Activated CD4-positive, alpha-beta T cell treated with anti-CD3 and anti-CD28 coated beads for 4 hours (primary cell): Measurements from ENCODE around the gene TMEM114.
"Not testable (repeated sequence)": the region's sequence is repeated elsewhere in the genome, so short reads cannot be mapped to it uniquely, and the experiment has no call there.

ENCODE experiments used
- DNase-seq, 2 donors: peaks; one replicate each; pipeline ENCODE4 v3.0.0-alpha.2; 2020

Gene TMEM114

DNA sequence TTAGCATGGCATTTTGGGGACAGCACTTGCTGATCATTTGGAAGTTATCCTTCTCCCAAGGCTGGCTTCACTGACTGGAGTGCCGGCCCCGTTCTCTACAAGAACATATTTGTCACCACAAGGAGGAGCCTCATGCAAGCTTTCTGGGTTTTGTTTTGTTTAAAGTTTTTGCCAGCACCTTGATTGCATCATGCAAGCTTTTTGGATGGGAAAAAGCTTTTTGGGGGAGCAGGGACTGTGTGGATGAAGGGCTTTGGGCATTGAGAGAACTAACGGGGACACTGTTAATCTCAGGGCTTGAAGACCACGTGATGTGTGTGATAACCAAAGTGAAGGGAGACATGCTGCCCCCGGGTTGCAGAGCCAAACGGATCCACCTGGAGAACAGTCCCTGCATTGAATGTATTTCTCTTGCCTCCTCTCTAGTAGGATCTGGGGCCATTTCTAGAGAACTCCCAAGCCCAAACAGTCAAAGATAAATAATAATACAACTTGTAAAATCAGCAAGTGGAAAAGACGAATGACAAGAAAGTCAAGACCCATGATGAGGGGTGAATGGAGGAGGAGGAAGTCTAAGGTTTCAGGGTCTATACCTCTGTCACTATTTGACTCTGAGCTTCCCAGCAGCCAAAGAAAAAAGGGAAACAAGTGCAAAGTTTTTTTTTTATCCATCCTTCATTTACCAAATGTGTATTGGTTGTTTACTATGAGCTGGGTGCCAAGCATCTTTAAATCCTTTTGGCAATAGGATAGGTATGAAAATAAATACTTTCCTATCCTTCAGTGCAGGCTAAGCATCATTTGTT is 17.2 kb downstream of the TMEM114 start:
- no peak for DNase-seq

DNA sequence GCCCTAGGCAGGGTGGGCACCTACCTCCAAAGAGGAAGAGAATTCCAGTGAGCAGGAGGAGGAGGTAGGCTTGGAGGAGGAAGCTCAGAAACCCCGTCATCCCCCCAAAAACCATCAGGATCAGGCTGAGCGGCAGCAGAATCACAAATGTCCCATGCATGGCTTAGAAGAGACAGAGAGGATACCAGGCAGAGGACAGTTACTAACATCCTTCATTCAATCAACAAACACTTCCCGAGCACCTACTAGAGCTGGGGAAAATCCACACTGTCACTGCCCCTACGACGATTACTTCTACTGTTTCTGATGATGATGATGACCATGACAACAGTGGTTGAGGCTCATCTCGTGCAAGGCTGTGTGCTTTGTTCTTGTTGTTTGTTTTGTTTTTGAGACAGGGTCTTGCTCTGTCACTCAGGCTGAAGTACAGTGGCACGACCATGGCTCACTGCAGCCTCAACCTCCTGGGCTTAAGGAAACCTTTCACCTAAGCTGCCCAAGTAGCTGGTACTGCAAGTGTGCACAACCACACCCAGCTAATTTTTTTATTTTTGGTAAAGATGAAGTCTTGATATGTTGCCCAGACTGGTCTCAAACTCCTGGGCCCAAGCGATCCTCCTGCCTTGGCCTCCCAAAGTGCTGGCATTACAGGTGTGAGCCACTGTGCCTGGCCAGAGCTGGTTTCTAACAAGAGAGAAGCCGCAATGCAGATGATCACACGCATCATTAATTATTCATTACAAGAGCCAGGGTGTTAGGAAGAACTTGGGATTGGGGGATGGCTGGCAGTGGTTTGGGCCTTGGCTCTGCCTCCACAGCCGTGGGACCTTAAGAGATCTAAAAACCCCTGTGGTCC is 18.0 kb downstream of the TMEM114 start:
- no peak for DNase-seq

- DNase-seq: no peak
Measured at GRCh38 chr16:8571061-8571596, 19.2 kb downstream of the TMEM114 start.

DNA sequence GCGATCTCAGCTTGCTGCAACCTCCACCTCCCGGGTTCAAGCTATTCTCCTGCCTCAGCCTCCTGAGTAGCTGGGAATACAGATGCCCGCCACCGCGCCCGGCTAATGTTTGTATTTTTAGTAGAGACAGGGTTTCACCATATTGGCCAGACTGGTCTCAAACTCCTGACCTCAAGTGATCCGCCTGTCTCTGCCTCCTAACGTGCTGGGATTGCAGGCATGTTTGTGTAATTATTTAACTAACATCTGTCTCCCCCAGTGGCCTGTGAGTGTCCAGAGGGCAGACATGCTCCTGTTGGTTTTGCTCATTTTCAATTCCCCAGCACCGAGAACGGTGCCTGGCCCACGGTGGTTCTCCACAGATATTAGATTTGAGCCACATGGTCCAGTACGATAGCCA is 19.9 kb downstream of the TMEM114 start:
- DNase-seq: not testable (repeated sequence)

GRCh38 chr16:8569650-8570346 is 20.5 kb downstream of the TMEM114 start:
- no peak for DNase-seq

- no peak for DNase-seq
Measured at GRCh38 chr16:8568231-8568617, 22.1 kb downstream of the TMEM114 start.

DNA sequence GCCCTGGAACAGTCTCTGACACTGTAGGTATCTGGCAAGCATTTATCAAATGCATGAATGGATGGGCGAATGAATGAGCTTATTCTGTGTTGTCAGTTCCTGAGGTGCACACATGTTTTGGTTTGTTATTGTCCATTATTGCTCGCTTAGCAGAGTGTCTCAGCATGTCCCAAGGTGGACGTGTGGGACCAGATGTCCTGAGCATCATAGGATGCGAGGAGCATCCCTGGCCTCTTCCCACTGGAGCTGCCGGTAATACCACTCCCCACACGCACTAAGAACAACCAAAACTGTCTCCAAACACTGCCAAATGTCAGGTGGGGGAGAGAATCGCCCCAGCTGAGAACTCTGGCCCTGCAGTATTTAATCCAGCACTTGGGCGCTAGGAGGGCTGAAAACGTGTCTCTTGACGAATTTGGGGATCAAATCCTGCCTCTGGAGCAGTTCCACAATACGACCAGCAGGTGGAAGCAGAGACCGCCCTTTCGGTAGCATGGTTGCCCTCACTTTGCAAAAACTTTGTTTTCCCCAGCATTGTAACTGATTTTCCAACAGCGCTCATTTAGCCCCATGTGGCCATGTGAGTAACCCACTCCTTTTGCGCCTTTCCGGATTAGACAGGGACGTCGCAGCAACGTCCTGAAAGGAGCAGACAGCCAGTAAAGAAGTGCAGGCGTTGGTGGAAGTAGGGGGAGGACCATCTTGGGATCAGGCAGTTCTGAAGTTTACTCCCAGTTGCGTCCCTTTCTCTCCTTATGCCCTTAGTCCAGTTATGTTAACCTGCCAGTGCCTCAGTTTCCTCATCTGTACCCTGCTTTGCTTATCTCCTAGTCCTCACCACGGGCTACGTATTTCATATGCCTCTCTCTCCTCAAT is 22.7 kb downstream of the TMEM114 start:
- peak; percentile 58 to 73 for DNase-seq

GRCh38 chr16:8565498-8565897 is 24.8 kb downstream of the TMEM114 start:
- no peak for DNase-seq

DNA sequence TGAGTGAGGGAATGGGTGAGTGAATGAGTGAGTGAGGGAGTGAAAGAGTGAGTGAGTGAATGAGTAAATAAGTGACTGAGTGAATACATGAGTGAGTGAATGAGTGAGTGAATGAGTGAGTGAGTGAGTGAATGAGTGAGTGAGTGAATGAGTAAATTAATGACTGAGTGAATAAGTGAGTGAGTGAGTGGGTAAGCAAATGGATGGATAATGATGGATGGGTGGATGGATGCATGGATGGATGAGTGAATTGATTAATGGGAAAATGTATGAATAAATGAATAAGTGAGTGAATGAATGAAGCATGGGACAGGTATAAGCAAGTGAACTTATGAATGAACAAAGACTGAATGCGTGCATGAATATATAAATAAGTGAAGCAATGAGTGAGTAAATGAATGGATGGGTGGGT is 25.4 kb downstream of the TMEM114 start:
- no peak for DNase-seq

GRCh38 chr16:8563944-8564540 is 26.3 kb downstream of the TMEM114 start:
- DNase-seq: not testable (repeated sequence)

DNA sequence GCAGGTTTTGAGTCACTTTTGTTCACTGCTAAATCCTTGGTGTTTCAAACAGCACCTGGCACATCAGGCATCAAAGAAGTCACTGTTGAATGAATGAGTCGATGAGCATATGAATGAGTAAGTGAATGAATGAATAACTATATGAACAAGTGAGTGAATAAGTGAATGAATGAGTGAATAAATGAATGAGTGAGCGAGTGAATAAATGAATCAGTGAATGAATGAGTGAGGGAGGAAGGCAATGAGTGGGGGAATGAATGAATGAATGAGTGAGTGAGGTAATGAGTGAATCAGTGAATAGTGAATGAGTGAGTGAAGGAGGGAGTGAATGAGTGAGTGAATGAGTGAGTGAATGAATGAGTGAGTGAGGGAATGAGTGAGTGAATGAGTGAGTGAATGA is 28.8 kb downstream of the TMEM114 start:
- DNase-seq: no peak

DNA sequence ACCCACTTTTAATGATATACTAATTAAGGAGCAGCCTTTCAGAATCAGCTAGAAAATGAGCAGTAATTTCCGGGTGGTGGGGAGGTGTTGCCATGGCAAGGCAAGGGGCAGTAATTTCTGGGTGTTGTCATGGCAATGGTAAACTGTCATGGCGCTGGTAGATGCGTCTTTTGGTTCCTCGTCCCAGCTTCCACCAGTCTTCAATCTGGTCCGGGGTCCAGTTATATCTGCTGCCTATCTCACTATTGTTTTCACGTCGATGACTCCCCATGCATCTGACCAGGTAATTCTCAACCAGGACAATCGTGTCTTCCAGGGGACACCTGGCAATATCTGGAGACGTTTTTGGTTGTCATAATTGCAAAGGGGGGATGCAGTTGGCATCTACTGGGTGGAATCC is 34.9 kb downstream of the TMEM114 start:
- no peak for DNase-seq

- no peak for DNase-seq
Measured at GRCh38 chr16:8554881-8555280, 35.4 kb downstream of the TMEM114 start.

DNA sequence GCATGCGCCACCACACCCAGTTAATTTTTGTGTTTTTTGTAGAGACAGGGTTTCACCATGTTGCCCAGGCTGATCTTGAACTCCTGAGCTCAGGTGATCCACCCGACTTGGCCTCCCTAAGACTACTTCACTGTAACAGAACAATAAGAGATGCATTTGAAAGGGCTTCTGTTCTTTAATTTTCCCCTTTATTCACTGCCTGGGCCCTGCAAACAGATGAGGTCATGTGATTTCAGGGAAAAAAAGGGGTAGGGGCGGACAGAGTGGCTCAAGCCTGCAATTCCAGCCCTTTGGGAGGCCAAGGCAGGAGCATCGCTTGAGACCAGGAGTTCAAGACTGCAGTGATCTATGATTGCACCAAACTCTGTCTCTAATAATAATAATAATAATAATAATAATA is 36.3 kb downstream of the TMEM114 start:
- DNase-seq: no peak

DNA sequence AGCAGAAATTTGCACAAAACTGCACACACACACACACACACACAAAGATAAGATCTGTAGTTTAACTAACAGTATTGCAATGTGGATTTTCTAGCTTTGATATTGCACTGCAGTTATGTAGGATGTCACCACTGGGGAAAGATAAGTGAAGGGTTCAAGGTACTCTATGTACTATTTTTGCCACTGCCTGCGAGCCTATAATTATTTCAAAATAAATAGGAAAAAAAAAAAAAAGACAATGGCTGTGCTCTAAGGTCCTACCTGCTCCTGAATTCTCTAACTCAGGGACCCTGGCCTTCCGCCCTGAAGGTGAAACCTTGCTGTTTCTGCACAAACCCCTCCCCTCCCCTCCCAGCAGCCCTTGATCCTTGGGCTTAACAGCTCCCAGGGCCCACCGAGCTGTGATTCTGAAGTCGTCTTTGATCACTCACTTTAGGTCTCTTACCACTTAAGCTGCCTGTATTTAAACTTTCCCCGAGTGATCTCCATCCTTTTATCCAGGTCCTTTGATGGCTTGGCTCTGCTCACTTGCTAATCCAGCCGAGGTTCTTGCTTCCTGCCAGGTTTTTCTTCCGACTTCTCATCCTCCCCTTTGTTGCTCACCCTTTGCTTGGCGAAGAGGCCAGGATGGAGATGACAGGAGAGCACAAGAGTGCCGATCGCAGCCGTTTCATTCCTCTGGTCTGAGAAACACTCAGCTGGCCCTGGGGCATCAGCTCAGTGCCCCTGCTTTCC is 37.7 kb downstream of the TMEM114 start:
- no peak for DNase-seq

GRCh38 chr16:8551388-8552332 is 38.7 kb downstream of the TMEM114 start:
- no peak for DNase-seq

DNA sequence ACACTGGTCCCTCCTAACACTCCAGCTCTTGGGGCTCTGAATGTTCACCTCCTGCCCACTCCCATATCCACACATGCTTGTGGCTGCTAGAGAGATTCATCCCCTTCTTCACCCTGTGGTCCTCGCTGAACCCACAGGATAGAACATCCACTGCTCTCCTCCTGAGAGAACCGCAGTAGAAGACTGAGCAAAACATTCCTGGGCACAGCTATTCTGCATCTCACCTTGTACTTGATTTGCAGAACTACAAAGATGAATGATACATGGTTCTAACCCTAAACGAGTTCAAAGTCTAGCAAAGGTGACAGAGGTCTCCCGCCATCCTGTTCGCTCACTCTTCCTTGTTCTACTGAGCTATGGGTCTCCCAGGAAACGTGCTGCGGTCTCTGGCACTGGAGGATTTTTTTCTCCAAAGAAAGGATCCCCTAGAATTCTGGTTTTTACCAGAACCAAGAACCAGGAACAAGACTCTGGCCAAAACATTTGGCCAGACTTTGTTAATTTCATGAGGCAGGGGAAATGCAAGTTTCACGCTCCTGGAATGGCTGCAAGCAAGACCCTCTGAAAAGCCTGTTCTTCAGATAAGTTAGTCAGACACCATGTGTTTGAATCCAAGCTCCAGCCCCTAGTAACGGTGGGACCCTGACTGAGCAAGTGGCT is 39.5 kb downstream of the TMEM114 start:
- DNase-seq: no peak

DNA sequence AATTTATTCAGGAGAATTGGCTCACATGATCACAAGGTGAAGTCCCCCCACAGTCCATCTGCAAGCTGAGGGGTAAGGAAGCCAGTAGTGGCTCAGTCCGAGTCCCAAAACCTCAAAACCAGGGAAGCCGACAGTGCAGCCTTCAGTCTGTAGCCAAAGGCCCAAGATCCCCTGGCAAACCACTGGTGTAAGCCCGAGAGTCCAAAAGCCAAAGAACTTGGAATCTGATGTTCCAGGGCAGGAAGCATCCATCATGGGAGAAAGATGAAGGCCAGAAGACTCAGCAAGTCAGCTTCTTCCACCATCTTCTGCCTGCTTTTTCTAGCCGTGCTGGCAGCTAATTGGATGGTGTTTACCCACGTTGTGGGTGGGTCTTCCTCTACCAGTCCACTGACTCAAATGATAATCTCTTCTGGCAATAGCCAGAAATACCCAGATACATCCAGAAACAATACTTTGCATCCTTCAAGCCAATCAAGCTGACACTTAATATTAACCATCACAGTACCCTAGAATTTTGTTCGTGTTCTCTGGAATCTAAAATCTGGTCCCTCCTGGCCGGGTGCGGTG is 40.4 kb downstream of the TMEM114 start:
- no peak for DNase-seq

GRCh38 chr16:8548166-8548565 is 42.1 kb downstream of the TMEM114 start:
- DNase-seq: no peak
